ENCODE data around the gene NCBP2.
"Not testable (repeated sequence)": the region's sequence is repeated elsewhere in the genome, so short reads cannot be mapped to it uniquely, and the experiment has no call there.

NCBP2 gene

GRCh38 chr3:196947860-196948441 is 5.6 kb upstream of the NCBP2 start:
- ATAC-seq (ENCODE audit: insufficient read depth, low read depth) (no peak), DNase-seq (no peak)
- H3K4me2 ChIP-seq (ENCODE audit: insufficient read depth, low read length): no peak overlapping the region
- TF ChIP-seq CTCF (IDR thresholded peaks at IDR 0.05; ENCODE audit: borderline replicate concordance, extremely low read depth, low read length, poor library complexity, severe bottlenecking) (no peak), EZH2 (IDR thresholded peaks at IDR 0.05; ENCODE audit: borderline replicate concordance, low read depth, low read length, severe bottlenecking) (no peak)
- H3K27me3 ChIP-seq (ENCODE audit: insufficient read depth, low read length, poor library complexity): no peaks in the 10 kb centered on the region
- H3K4me3 ChIP-seq (ENCODE audit: low read depth in 1 of 2, low read length in 2 of 2): no peak overlapping the region
- H4K20me1 ChIP-seq (ENCODE audit: insufficient read depth, low read length): peaks cover 9% of the 10 kb centered on the region; the same call in 1 of the 2 replicates
- peaks cover 10% of the 10 kb centered on the region for H3K36me3 ChIP-seq (ENCODE audit: insufficient read depth, low read length)
- no peak overlapping the region for H2AFZ ChIP-seq (ENCODE audit: low read depth, low read length)
- no peak overlapping the region for H3K27ac ChIP-seq (ENCODE audit: low read length)
- H3K9ac ChIP-seq (ENCODE audit: low read depth, low read length): no peak overlapping the region
- peaks cover 14% of the 10 kb centered on the region for H3K79me2 ChIP-seq (ENCODE audit: insufficient read depth, low read length)
- H3K4me1 ChIP-seq (ENCODE audit: insufficient read depth, low read length): peaks cover 14% of the 10 kb centered on the region
- H3K9me3 ChIP-seq (ENCODE audit: insufficient read depth, low read length, severe bottlenecking): no peaks in the 10 kb centered on the region

GRCh38 chr3:196947136-196947859 is 5.0 kb upstream of the NCBP2 start:
- H3K36me3 ChIP-seq (ENCODE audit: insufficient read depth, low read length): peaks cover 14% of the 10 kb centered on the region
- no peaks in the 10 kb centered on the region for H3K27me3 ChIP-seq (ENCODE audit: insufficient read depth, low read length, poor library complexity)
- H4K20me1 ChIP-seq (ENCODE audit: insufficient read depth, low read length): peaks cover 11% of the 10 kb centered on the region; the same call in 1 of the 2 replicates
- H3K27ac ChIP-seq (ENCODE audit: low read length): no peak overlapping the region
- H3K79me2 ChIP-seq (ENCODE audit: insufficient read depth, low read length): peaks cover 19% of the 10 kb centered on the region
- H2AFZ ChIP-seq (ENCODE audit: low read depth, low read length): no peak overlapping the region
- DNase-seq (no peak), ATAC-seq (ENCODE audit: insufficient read depth, low read depth) (no peak)
- H3K9me3 ChIP-seq (ENCODE audit: insufficient read depth, low read length, severe bottlenecking): no peaks in the 10 kb centered on the region
- TF ChIP-seq CTCF (IDR thresholded peaks at IDR 0.05; ENCODE audit: borderline replicate concordance, extremely low read depth, low read length, poor library complexity, severe bottlenecking) (peak; percentile 18), EZH2 (IDR thresholded peaks at IDR 0.05; ENCODE audit: borderline replicate concordance, low read depth, low read length, severe bottlenecking) (no peak)
- H3K9ac ChIP-seq (ENCODE audit: low read depth, low read length): no peak overlapping the region
- peaks cover 14% of the 10 kb centered on the region for H3K4me1 ChIP-seq (ENCODE audit: insufficient read depth, low read length)
- H3K4me2 ChIP-seq (ENCODE audit: insufficient read depth, low read length): no peak overlapping the region
- no peak overlapping the region for H3K4me3 ChIP-seq (ENCODE audit: low read depth in 1 of 2, low read length in 2 of 2)

- peaks cover 30% of the 10 kb centered on the region; the same call in 1 of the 2 replicates for H4K20me1 ChIP-seq (ENCODE audit: insufficient read depth, low read length)
- peak overlapping the region in 1 of 2 experiments; percentile 94; a peak in 2 of 4 replicates for H3K4me3 ChIP-seq (ENCODE audit: low read depth in 1 of 2, low read length in 2 of 2)
- H3K4me2 ChIP-seq (ENCODE audit: insufficient read depth, low read length): peak overlapping the region; percentile 80
- H3K4me1 ChIP-seq (ENCODE audit: insufficient read depth, low read length): peaks cover 37% of the 10 kb centered on the region
- peaks cover 50% of the 10 kb centered on the region for H3K79me2 ChIP-seq (ENCODE audit: insufficient read depth, low read length)
- H3K9ac ChIP-seq (ENCODE audit: low read depth, low read length): peak overlapping the region; percentile 84
- DNase-seq; H3K27me3 ChIP-seq (ENCODE audit: insufficient read depth, low read length, poor library complexity); H3K9me3 ChIP-seq (ENCODE audit: insufficient read depth, low read length, severe bottlenecking); ATAC-seq (ENCODE audit: insufficient read depth, low read depth); H2AFZ ChIP-seq (ENCODE audit: low read depth, low read length); H3K27ac ChIP-seq (ENCODE audit: low read length): not testable (repeated sequence)
- H3K36me3 ChIP-seq (ENCODE audit: insufficient read depth, low read length): peaks cover 34% of the 10 kb centered on the region
Measured at GRCh38 chr3:196944037-196944790, 1.9 kb upstream of the NCBP2 start.

DNA sequence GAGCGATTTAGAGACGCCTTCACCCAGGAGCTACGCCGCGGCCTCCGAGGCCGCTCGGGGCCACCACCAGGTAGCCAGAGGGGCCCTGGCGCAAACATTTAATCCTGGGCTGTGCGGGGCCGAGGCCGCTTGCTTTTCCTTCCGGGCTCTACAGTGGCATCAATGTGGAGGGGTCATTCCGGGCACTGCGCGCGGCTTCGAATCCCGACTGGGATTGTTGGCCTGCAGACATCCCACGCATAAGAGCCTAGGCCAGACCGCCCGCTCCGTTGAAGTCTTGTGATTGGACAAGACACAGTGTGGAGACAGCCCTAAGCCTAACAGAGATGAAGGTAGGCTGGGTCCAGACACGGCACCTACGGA is 568 bp upstream of the NCBP2 start:
- Histone ChIP-seq H3K79me2 (ENCODE audit: insufficient read depth, low read length) (peaks cover 62% of the 10 kb centered on the region), H3K36me3 (ENCODE audit: insufficient read depth, low read length) (peaks cover 47% of the 10 kb centered on the region), H3K4me2 (ENCODE audit: insufficient read depth, low read length) (peak overlapping the region; percentile 80), H3K27ac (ENCODE audit: low read length) (peak overlapping the region; percentile 92), H3K4me1 (ENCODE audit: insufficient read depth, low read length) (peaks cover 40% of the 10 kb centered on the region), H3K4me3 (ENCODE audit: low read depth in 1 of 2, low read length in 2 of 2) (peak overlapping the region; percentile 90 to 94), H2AFZ (ENCODE audit: low read depth, low read length) (peak overlapping the region; percentile 83), H3K9me3 (ENCODE audit: insufficient read depth, low read length, severe bottlenecking) (no peaks in the 10 kb centered on the region), H3K27me3 (ENCODE audit: insufficient read depth, low read length, poor library complexity) (no peaks in the 10 kb centered on the region), H4K20me1 (ENCODE audit: insufficient read depth, low read length) (peaks cover 33% of the 10 kb centered on the region; the same call in 1 of the 2 replicates), H3K9ac (ENCODE audit: low read depth, low read length) (peak overlapping the region; percentile 84)
- DNase-seq (no peak), ATAC-seq (ENCODE audit: insufficient read depth, low read depth) (peak; percentile 10)
- no peak for TF ChIP-seq CTCF (IDR thresholded peaks at IDR 0.05; ENCODE audit: borderline replicate concordance, extremely low read depth, low read length, poor library complexity, severe bottlenecking)
- TF ChIP-seq EZH2 (IDR thresholded peaks at IDR 0.05; ENCODE audit: borderline replicate concordance, low read depth, low read length, severe bottlenecking): no peak
